ENCODE data around the gene RERE.

DNA sequence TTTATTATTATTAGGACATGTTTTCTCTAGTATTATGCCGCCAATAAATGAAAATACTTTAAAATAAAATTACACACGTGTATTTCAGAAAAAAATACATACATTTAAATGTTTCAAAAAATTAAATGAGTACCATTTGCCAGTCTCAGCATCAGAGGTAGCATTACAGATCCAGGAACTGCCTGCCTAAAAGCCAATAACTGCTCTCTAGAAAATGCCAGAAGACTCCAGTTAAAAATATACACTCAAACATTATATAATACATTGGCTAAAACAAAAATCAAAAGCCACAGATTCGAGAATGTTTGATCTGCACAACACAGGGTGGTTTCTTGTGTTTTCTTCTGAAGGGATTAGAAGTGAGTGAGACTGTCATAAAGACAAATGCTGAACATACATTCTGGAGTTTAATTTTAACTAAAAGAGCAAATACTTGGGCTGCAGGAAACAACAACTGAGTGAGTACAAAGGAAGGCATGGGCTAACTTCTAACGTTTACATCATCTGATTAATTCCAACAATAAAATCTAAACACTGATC is 105.5 kb downstream of the RERE start:
- TF ChIP-seq, protein P1, sequence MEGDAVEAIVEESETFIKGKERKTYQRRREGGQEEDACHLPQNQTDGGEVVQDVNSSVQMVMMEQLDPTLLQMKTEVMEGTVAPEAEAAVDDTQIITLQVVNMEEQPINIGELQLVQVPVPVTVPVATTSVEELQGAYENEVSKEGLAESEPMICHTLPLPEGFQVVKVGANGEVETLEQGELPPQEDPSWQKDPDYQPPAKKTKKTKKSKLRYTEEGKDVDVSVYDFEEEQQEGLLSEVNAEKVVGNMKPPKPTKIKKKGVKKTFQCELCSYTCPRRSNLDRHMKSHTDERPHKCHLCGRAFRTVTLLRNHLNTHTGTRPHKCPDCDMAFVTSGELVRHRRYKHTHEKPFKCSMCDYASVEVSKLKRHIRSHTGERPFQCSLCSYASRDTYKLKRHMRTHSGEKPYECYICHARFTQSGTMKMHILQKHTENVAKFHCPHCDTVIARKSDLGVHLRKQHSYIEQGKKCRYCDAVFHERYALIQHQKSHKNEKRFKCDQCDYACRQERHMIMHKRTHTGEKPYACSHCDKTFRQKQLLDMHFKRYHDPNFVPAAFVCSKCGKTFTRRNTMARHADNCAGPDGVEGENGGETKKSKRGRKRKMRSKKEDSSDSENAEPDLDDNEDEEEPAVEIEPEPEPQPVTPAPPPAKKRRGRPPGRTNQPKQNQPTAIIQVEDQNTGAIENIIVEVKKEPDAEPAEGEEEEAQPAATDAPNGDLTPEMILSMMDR (IDR thresholded peaks at IDR 0.05; ENCODE audit: poor library complexity), result no peak
- TF ChIP-seq EZH2phosphoT487 (IDR thresholded peaks at IDR 0.05; ENCODE audit: low read depth, severe bottlenecking, unreplicated experiment) (no peak), EZH2 (IDR thresholded peaks at IDR 0.05; ENCODE audit: borderline replicate concordance) (no peak)

Data from hepatocyte (in vitro differentiated cells).